Aorta (tissue), 5 donors: ENCODE results near the gene MITF. TPM values are rescaled to one million over a fixed set of nuclear protein-coding genes. Genes with fewer than 3 reads are reported as not detected.

Experiments
- ATAC-seq: fragments of 200-7000 bp; cut with Tn5 transposase; one replicate; pipeline ENCODE4 v1.9.1; 2022; ENCODE audit warnings: moderate library complexity; ENCODE audit not compliant: low FRiP score
- DNase-seq, 2 donors: peaks; one replicate each; pipeline ENCODE4 v3.0.0-alpha.2; 2020
- H3K27ac ChIP-seq, 2 donors: one replicate each; pipeline ENCODE4 v1.5.1; 2013; ENCODE audit warnings: low read length in 2 of 2, mild to moderate bottlenecking in 2 of 2, moderate library complexity in 2 of 2, control low read depth in 1 of 2, inconsistent platforms in 1 of 2, low read depth in 1 of 2
- H3K27me3 ChIP-seq, 2 donors: one replicate each; pipeline ENCODE4 v1.6.1; 2013; ENCODE audit warnings: control low read depth in 1 of 2, low read length in 1 of 2, mild to moderate bottlenecking in 1 of 2, moderate library complexity in 1 of 2; ENCODE audit not compliant: insufficient read depth in 2 of 2, control insufficient read depth in 1 of 2
- H3K36me3 ChIP-seq, 2 donors: one replicate each; pipeline ENCODE4 v1.6.1; 2013; ENCODE audit warnings: control low read depth in 1 of 2, low read length in 1 of 2, mild to moderate bottlenecking in 1 of 2; ENCODE audit not compliant: insufficient read depth in 2 of 2, control insufficient read depth in 1 of 2
- H3K4me1 ChIP-seq, 2 donors: one replicate each; pipeline ENCODE4 v1.6.1; 2013; ENCODE audit warnings: low read length in 2 of 2, control low read depth in 1 of 2, mild to moderate bottlenecking in 1 of 2, moderate library complexity in 1 of 2; ENCODE audit not compliant: insufficient read depth in 2 of 2, control insufficient read depth in 1 of 2
- H3K4me3 ChIP-seq, 2 donors: one replicate each; pipeline ENCODE4 v1.5.1; 2013; ENCODE audit warnings: low read length in 2 of 2, control low read depth in 1 of 2, mild to moderate bottlenecking in 1 of 2
- H3K9me3 ChIP-seq: one replicate; pipeline ENCODE4 v1.6.1; 2013; ENCODE audit warnings: mild to moderate bottlenecking, low read length; ENCODE audit not compliant: control insufficient read depth
- WGBS, 2 donors: extraction: QIAGEN DNeasy Blood & Tissue Kit; methylation state at CpG; one replicate each; pipeline ENCODE4 v1.1.7; 2013; 5-methylcytosine and 5-hydroxymethylcytosine counted together
- intact Hi-C, 2 donors: fragments of 100-400 bp; cut with DNase I; formaldehyde crosslinking; loops; one replicate each; pipeline versions ENCODE4 v1.14.2 to v1.15.0; 2022
- polyA plus RNA-seq, 2 donors: library from polyadenylated mRNA; stranded (reverse); fragments of 200-250 nt; gene quantifications; one replicate each; pipeline ENCODE4 v1.2.3, GENCODE V29; 2013
- total RNA-seq, 2 donors: library from RNA; stranded (reverse); fragmentation: NEBNext Ultra II Directional; extraction: Animal tissue kit (Norgen Biotek cat#: 25700); gene quantifications; one replicate each; pipeline ENCODE4 v1.2.1, GENCODE V29; 2021
- donor health status: healthy with polysubstance abuse.
- donor health status: Bipolar disorder and iron deficiency.
- donor health status: DM: no; HTN: no; CAD: no.
- donor health status: DM: no; HTN: no; CAD: no.
- donor health status: DM: yes; HTN: yes; CAD: no.

MITF gene
- total and polyA plus RNA-seq, 4 donors = 4.1 to 30.5 (median 17.4) TPM

DNA sequence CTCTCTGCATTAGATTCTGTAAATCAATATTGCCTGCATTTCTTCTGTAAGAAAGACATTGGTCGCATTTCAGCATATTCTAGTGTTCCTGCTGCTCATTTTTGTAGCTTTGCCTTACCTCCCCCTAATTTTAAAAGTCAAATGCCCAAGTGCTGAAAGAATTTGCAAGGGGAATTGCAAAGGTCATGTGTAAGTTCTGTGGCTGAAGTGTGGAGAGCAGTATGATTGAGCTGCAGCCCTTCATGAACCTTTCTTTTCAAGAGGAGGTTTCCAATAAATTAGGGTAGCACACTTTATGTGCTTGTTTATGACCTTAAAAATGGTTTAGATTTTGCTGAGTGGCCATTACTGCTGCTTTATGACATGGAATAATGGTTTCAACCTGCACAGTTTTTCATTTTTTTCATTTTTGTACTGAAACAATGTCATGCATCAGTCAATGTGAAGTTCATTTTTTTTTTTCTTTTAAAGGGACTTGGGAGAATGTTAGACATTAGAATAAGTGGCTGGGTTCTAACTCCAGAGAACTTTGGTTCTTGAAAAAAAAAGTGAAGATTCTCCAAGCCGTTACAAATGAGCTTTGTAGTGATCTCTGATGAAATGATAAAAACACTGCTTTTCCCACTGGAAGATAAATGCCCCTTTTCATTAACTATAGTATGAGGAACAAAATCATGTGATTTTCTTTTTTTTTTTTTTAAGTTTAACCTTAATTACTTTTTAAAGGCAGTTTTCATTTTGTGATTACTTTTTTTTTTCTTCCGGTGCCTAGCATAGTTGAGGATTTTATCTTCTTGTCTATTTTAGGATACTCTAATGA lies 99.6 kb downstream of the MITF start:
- Histone ChIP-seq H3K4me1 (peaks cover 0 to 8% of the 10 kb centered on the region in 2 donors), H3K36me3 (no peaks in the 10 kb centered on the region), H3K9me3 (no peaks in the 10 kb centered on the region), H3K27ac (no peak overlapping the region), H3K27me3 (no peaks in the 10 kb centered on the region), H3K4me3 (no peak overlapping the region)
- ATAC-seq (no peak), DNase-seq (no peak)
- intact Hi-C loops = no loop called here
- WGBS, 2 donors = 91% methylated on average over 3 of the region's 3 CpGs

- ATAC-seq = no peak
- Histone ChIP-seq H3K27ac (no peak overlapping the region), H3K27me3 (no peaks in the 10 kb centered on the region), H3K9me3 (no peaks in the 10 kb centered on the region), H3K36me3 (no peaks in the 10 kb centered on the region), H3K4me3 (no peak overlapping the region), H3K4me1 (no peaks in the 10 kb centered on the region)
- no peak for DNase-seq
- WGBS, 2 donors = 77 to 82% methylated on average over 5 of the region's 5 CpGs
- intact Hi-C loops = no loop called here
These were observed 103.1 kb downstream of the MITF start for GRCh38 chr3:69842351-69842750.

DNA sequence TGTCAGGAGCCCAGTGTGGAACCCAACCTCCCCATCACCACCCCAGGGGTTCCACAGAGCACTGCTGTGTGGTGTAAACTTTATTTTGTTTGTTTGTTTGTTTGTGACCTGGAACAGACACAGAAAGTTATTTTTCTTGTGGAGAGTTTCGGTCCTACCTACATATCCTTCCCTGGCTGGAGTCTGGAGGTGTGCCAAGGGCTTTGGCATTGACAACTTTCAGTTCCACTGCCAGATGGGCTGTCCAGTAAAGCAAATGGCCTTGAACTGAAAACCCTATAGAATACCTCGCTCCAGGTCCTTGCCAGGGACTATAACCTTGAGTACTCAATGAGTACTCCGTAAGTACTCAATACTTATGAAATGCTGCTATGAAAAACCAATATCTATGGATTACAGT lies 103.5 kb downstream of the MITF start:
- WGBS, 2 donors = 41 to 64% methylated on average over 3 of the region's 3 CpGs
- Histone ChIP-seq H3K27ac (no peak overlapping the region), H3K36me3 (no peaks in the 10 kb centered on the region), H3K4me3 (no peak overlapping the region), H3K27me3 (no peaks in the 10 kb centered on the region), H3K9me3 (no peaks in the 10 kb centered on the region), H3K4me1 (peaks cover 0 to 3% of the 10 kb centered on the region in 2 donors)
- DNase-seq = peak in 1 of 2 donors; percentile 72
- intact Hi-C loops = no loop called here
- ATAC-seq = no peak

DNA sequence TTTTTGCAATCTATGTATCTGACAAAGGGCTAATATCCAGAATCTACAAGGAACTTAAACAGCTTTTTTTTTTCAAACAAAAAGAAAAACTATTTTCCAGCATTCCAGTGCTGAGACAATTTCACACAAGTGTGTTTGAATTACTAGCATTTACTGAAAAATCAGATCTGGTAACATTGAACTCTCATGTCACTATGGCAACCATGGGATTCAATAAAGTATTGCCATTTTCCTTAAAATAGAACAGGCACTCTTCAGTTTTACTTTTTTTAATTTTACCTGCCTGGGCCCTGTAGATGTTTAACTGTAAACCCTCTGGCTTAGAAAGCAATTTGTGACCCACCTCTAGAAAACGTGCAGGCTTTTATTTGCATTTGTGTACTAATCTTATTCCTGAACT lies 105.4 kb downstream of the MITF start:
- WGBS, 2 donors = 50 to 60% methylated on average over 1 of the region's 1 CpG
- H3K4me1 ChIP-seq = peaks cover 0 to 5% of the 10 kb centered on the region in 2 donors
- DNase-seq = no peak
- intact Hi-C loops = no loop called here
- no peaks in the 10 kb centered on the region for H3K36me3 ChIP-seq
- H3K27me3 ChIP-seq = no peaks in the 10 kb centered on the region
- no peak for ATAC-seq
- H3K4me3 ChIP-seq = no peak overlapping the region
- H3K9me3 ChIP-seq = no peaks in the 10 kb centered on the region
- no peak overlapping the region for H3K27ac ChIP-seq

- Histone ChIP-seq H3K4me3 (no peak overlapping the region), H3K4me1 (peaks cover 0 to 5% of the 10 kb centered on the region in 2 donors), H3K36me3 (no peaks in the 10 kb centered on the region), H3K27ac (no peak overlapping the region), H3K27me3 (no peaks in the 10 kb centered on the region), H3K9me3 (no peaks in the 10 kb centered on the region)
- DNase-seq (no peak), ATAC-seq (no peak)
- intact Hi-C loops = no loop called here
- 82 to 84% methylated on average over 3 of the region's 3 CpGs for WGBS, 2 donors
These were observed 108.0 kb downstream of the MITF start for GRCh38 chr3:69847303-69847702.

- H3K27me3 ChIP-seq = no peaks in the 10 kb centered on the region
- DNase-seq (no peak), ATAC-seq (peak; percentile 26)
- no peaks in the 10 kb centered on the region for H3K9me3 ChIP-seq
- H3K27ac ChIP-seq = no peak overlapping the region
- 9 to 10% methylated on average over 3 of the region's 3 CpGs for WGBS, 2 donors
- H3K36me3 ChIP-seq = no peaks in the 10 kb centered on the region
- intact Hi-C loops = no loop called here
- no peak overlapping the region for H3K4me3 ChIP-seq
- peaks cover 0 to 5% of the 10 kb centered on the region in 2 donors for H3K4me1 ChIP-seq
These were observed 108.8 kb downstream of the MITF start for GRCh38 chr3:69848113-69848512.

- intact Hi-C loops = no loop called here
- no peak for DNase-seq
- Histone ChIP-seq H3K36me3 (no peaks in the 10 kb centered on the region), H3K27me3 (no peaks in the 10 kb centered on the region), H3K27ac (no peak overlapping the region), H3K4me3 (no peak overlapping the region), H3K9me3 (no peaks in the 10 kb centered on the region), H3K4me1 (peaks cover 0 to 8% of the 10 kb centered on the region in 2 donors)
- ATAC-seq = no peak
These were observed 111.6 kb downstream of the MITF start for GRCh38 chr3:69850849-69851248.

DNA sequence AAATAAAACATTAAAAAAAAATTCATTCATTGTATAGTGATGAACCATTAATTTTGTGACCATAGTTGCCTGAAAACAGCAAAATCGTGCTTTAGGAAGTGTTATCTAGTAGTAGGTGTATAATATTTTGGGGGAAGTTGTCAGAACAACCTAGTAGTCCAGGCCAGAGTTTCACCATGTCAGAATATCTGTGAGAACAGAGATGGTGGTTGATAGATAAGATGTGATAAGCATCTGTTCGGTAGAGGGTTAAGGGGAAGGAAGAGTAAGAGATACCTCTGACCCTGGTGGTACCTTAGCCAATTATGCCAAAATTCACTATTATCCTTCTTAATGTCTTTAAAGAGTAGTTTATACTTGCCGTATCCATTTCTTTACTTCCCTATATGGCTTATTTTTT lies 113.8 kb downstream of the MITF start:
- intact Hi-C loops = no loop called here
- WGBS, 2 donors = 94 to 95% methylated on average over 3 of the region's 3 CpGs
- Histone ChIP-seq H3K4me1 (peaks cover 2 to 5% of the 10 kb centered on the region in 2 donors), H3K27me3 (no peaks in the 10 kb centered on the region), H3K9me3 (no peaks in the 10 kb centered on the region), H3K27ac (no peak overlapping the region), H3K4me3 (no peak overlapping the region), H3K36me3 (no peaks in the 10 kb centered on the region)
- ATAC-seq = no peak
- DNase-seq = no peak

- Histone ChIP-seq H3K27me3 (no peaks in the 10 kb centered on the region), H3K4me1 (peaks cover 2 to 5% of the 10 kb centered on the region in 2 donors), H3K9me3 (no peaks in the 10 kb centered on the region), H3K36me3 (no peaks in the 10 kb centered on the region), H3K27ac (no peak overlapping the region), H3K4me3 (no peak overlapping the region)
- WGBS, 2 donors = 11 to 13% methylated on average over 5 of the region's 5 CpGs
- DNase-seq (no peak), ATAC-seq (no peak)
- intact Hi-C loops = loop anchor here in 1 of 2 donors (2.0 kb wide), 1 partner anchor 165 kb away; no protein-coding TSS in a partner anchor
These were observed 116.3 kb downstream of the MITF start for GRCh38 chr3:69855436-69856162.
